Forelimb muscle (tissue), 1 donor: ENCODE measurements around the gene ZBTB12. TPM values are rescaled to one million over a fixed set of nuclear protein-coding genes. Genes with fewer than 3 reads are reported as not detected.

ENCODE experiments used
- polyA plus RNA-seq: library from polyadenylated mRNA; unstranded; fragments of 120-200 nt; gene quantifications from one replicate; pipeline ENCODE4 v1.2.1, GENCODE V29; 2013; ENCODE audit not compliant: insufficient read length

ZBTB12 gene
- polyA plus RNA-seq, 1 donor = 9.5 TPM

Other genes starting within 250 kb of the ZBTB12 start
- 200 TPM for gene BAG6, start 249.4 kb downstream of the ZBTB12 start, polyA plus RNA-seq
- 4.3 TPM for gene APOM, start 246.2 kb downstream of the ZBTB12 start, polyA plus RNA-seq
- gene C6orf47, start 241.3 kb downstream of the ZBTB12 start, polyA plus RNA-seq = 12.1 TPM
- 14.1 TPM for gene GPANK1, start 237.1 kb downstream of the ZBTB12 start, polyA plus RNA-seq
- 125 TPM for gene CSNK2B, start 236.0 kb downstream of the ZBTB12 start, polyA plus RNA-seq
- 11.5 TPM for gene LY6G5B, start 232.1 kb downstream of the ZBTB12 start, polyA plus RNA-seq
- 2.7 TPM for gene LY6G5C, start 221.0 kb downstream of the ZBTB12 start, polyA plus RNA-seq
- 43.8 TPM for gene ABHD16A, start 198.8 kb downstream of the ZBTB12 start, polyA plus RNA-seq
- gene LY6G6F, start 195.2 kb downstream of the ZBTB12 start, polyA plus RNA-seq = not detected
- gene LY6G6D, start 186.7 kb downstream of the ZBTB12 start, polyA plus RNA-seq = 0.47 TPM
- 0.62 TPM for gene LY6G6C, start 180.3 kb downstream of the ZBTB12 start, polyA plus RNA-seq
- gene MPIG6B, start 178.7 kb downstream of the ZBTB12 start, polyA plus RNA-seq = 1.2 TPM
- 108 TPM for gene DDAH2, start 172.8 kb downstream of the ZBTB12 start, polyA plus RNA-seq
- 102 TPM for gene CLIC1, start 165.6 kb downstream of the ZBTB12 start, polyA plus RNA-seq
- 14.2 TPM for gene MSH5, start 162.1 kb downstream of the ZBTB12 start, polyA plus RNA-seq
- 3.0 TPM for gene SAPCD1, start 139.4 kb downstream of the ZBTB12 start, polyA plus RNA-seq
- 2.9 TPM for gene VWA7, start 124.8 kb downstream of the ZBTB12 start, polyA plus RNA-seq
- 46.5 TPM for gene VARS1, start 106.3 kb downstream of the ZBTB12 start, polyA plus RNA-seq
- 55.3 TPM for gene LSM2, start 95.1 kb downstream of the ZBTB12 start, polyA plus RNA-seq
- gene HSPA1L, start 86.8 kb downstream of the ZBTB12 start, polyA plus RNA-seq = 5.0 TPM
- 72.3 TPM for gene HSPA1A, start 86.5 kb downstream of the ZBTB12 start, polyA plus RNA-seq
- 48.9 TPM for gene HSPA1B, start 74.3 kb downstream of the ZBTB12 start, polyA plus RNA-seq
- 15.0 TPM for gene NEU1, start 39.3 kb downstream of the ZBTB12 start, polyA plus RNA-seq
- gene SLC44A4, start 23.1 kb downstream of the ZBTB12 start, polyA plus RNA-seq = 0.37 TPM
- 29.3 TPM for gene EHMT2, start 4.4 kb downstream of the ZBTB12 start, polyA plus RNA-seq
- gene C2, start 25.6 kb upstream of the ZBTB12 start, polyA plus RNA-seq = 3.0 TPM
- 1.0 TPM for gene CFB, start 44.0 kb upstream of the ZBTB12 start, polyA plus RNA-seq
- gene NELFE, start 56.9 kb upstream of the ZBTB12 start, polyA plus RNA-seq = 63.3 TPM
- gene SKIC2, start 57.1 kb upstream of the ZBTB12 start, polyA plus RNA-seq = 27.0 TPM
- 16.9 TPM for gene DXO, start 70.1 kb upstream of the ZBTB12 start, polyA plus RNA-seq
- 19.3 TPM for gene C4A, start 80.0 kb upstream of the ZBTB12 start, polyA plus RNA-seq
- gene C4B, start 112.7 kb upstream of the ZBTB12 start, polyA plus RNA-seq = 22.1 TPM
- gene CYP21A2, start 136.3 kb upstream of the ZBTB12 start, polyA plus RNA-seq = 1.0 TPM
- 108 TPM for gene TNXB, start 207.3 kb upstream of the ZBTB12 start, polyA plus RNA-seq
- 42.4 TPM for gene ATF6B, start 226.2 kb upstream of the ZBTB12 start, polyA plus RNA-seq
- gene FKBPL, start 228.2 kb upstream of the ZBTB12 start, polyA plus RNA-seq = 3.5 TPM
- 1.3 TPM for gene PRRT1, start 249.9 kb upstream of the ZBTB12 start, polyA plus RNA-seq